Frontal cortex (tissue), 4 donors: ENCODE data around the gene ATP8A2. TPM values are rescaled to one million over a fixed set of nuclear protein-coding genes. Genes with fewer than 3 reads are reported as not detected.

ENCODE experiments used
- DNase-seq, 2 donors: peaks; one replicate each; pipeline ENCODE4 v3.0.0; 2012; ENCODE audit warnings: low spot score in 2 of 2
- FAIRE-seq: peaks from 2 replicates; lab custom pipeline; 2012; peaks lifted over from hg19 to GRCh38; lab: Jason Lieb, UNC
- total RNA-seq: library from RNA; depleted of rRNA; stranded (reverse); fragments of >200 nt; gene quantifications from one replicate; pipeline ENCODE4 v1.2.3, GENCODE V29; 2014
- donor health status: control.
- donor health status: control.
- donor health status: control.

ATP8A2 gene
- total RNA-seq, 1 donor from 2014 or later, result 63.6 TPM

DNA sequence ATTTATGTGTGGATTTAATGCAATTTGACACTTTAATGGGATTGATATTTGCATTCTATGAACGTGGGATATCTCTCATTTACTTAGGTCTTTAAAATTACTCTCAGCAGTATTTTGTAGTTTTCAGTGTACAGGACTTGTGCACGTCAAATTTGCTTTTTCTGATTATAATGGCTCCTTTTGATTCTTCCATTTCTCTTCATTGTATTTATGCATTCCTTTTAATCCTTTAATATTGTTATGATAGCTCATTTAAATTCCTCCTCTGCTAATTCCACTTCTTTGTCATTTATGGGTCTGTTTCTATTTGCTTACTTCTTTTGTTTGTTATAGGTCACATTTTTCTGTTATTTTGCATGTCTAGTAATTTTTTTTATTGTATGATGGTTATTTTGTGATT lies 226.6 kb downstream of the ATP8A2 start:
- no peak for FAIRE-seq
- no peak for DNase-seq

DNA sequence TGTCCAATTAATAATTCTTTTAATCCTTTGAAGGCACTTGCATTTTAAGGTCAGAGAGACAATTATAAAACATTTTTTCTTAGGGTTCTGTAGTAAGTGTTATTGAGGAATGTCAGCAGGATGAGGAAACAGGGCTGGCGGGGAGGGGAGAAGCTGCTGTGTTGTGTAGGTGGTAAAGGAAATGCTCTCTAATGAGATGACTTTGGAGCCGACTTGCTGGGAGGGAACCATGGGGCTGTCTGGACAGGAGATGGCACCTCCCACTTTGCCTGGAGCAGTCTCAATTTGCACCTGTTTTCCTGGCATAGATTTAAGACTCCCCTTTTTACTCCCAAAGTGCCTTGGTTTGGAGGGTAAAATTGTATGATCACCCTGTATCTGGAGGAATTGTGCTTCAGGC lies 230.4 kb downstream of the ATP8A2 start:
- FAIRE-seq (no peak), DNase-seq (no peak)

DNA sequence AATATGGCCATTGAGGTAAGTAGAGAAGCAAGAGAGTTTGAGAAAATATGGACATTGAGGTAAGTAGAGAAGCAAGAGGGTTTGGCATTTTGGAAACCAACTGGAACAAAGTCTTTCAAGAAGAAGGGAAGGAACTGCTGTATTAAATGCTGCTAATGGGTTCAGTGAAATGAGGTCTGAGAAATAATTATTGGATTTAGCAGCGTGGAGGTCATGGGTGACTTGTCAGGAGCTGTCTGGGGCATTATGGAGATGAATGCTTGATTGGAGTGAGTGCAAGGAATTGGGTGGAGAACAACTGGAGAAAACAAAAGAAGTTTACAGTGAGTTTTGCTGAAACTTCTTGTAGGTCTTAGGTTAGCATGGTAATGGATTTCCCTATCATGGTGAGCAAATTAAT lies 232.3 kb downstream of the ATP8A2 start:
- DNase-seq, result no peak
- FAIRE-seq, result no peak

DNA sequence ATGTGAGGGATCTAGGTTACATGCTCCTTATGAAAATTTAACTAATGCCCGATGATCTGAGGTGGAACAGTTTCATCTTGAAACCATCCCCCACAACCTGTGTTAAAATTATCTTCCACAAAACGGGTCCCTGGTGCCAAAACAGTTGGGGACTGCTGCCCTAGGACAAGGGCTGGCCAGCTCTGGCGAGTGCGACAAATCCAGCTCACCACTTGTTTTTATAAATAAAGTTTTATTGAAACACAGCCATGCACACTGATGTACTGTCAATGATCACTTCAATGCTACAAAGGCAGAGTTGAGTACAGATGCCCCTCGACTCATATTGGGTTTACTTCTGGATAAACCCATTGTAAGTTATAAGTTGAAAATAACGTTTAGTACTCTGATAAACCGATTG lies 235.3 kb downstream of the ATP8A2 start:
- DNase-seq, result no peak
- no peak for FAIRE-seq

DNA sequence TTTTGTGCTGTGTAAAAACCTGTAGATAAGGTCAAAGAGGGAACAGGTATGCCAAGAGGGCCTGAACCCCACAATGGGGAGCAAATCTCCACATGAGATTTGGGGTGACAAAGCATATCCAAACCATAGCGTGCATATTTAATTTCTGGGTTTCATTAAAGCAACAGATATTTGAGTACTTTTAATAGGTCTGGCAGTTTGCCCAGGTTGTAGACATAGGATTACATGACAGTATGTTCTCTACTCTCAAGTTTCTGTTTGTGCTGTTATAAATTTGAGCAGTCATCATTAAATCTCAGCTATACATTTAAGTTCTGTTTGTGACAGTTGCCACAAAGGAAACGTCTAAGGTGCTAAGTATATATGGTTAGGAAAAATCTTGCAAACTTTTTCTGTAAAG lies 236.4 kb downstream of the ATP8A2 start:
- DNase-seq, result no peak
- FAIRE-seq, result no peak

DNA sequence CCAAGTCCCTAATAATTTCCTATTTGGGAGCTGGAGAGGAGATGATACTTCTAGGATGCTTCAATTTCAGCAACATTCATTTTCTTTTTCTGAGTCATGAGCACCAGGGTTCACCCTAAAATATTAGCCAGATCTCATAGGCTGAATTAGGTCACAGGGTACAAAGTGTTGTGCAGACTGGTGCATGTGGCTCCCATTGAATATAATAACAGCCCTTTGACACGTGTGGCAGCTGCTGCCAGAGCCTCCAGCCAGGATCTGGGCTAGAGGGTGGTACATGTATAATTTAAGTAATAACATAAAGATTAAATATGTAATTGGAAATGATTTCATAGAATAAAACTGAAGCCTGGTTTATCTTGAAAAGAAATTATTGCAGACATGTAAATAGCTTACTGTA lies 244.9 kb downstream of the ATP8A2 start:
- FAIRE-seq, result no peak
- no peak for DNase-seq

DNA sequence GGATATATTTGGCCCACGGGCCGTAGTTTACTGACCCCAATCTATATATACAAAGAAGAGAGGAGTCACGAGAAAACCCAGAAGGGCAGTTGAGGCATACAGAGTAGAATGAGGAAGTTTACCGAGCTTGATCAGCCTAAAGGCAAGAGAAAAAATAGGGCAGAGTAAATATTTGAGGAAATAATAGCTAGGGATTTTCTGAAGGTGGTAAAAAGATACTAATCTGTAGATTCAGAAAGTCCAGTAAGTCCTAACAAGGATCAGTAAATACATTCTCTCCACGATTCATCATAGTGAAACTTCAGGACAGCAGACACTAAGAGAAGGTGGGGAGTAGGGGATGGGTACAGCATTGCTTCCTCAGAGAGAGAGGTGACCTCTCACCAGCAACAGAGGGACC lies 248.1 kb downstream of the ATP8A2 start:
- DNase-seq (no peak), FAIRE-seq (no peak)

DNA sequence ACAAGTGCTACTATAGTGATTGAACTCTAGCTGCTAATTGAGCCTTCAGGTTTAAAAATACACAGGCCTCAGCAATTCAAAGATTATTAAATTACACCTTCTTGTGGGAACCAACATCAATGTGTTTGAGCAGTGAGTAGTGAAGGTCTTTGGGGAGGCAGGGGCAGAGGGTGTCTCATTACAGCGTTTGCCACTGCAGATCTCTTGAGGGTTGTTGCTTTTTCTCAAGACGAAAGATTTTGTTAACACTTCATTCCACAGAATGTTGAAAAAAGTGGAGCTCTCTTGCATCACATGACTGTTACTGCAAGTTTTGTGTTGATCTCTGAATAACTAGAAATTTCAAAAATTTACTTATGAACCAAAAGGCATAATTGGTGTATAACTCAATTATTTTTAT lies 253.6 kb downstream of the ATP8A2 start:
- DNase-seq (no peak), FAIRE-seq (no peak)

DNA sequence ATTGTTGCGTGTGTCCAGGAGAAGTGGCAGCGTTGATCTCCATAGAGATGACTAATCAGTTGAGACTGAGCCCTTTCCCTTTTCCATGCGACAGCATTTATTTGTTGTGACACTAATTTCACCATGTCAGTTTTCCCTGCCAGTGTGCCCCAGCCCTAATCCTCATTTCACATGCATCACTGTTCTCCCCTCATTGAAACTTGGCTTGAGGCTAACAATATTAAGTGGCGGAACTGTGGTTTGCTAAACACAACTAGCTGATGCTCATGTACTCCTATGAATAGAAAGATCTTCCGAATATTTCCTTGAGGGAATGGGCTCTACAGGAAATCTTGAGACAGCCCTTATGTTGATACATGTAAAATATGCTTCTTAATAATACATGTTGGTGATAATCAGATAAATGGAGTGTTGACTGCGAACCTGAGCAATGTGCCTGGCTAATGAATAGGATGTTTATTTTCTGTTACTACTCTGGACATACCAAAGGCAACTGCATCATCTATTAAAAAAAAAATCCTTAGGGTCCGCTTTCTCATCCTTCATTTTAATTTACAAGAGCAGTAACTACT lies 258.6 kb downstream of the ATP8A2 start:
- no peak for FAIRE-seq
- no peak for DNase-seq

DNA sequence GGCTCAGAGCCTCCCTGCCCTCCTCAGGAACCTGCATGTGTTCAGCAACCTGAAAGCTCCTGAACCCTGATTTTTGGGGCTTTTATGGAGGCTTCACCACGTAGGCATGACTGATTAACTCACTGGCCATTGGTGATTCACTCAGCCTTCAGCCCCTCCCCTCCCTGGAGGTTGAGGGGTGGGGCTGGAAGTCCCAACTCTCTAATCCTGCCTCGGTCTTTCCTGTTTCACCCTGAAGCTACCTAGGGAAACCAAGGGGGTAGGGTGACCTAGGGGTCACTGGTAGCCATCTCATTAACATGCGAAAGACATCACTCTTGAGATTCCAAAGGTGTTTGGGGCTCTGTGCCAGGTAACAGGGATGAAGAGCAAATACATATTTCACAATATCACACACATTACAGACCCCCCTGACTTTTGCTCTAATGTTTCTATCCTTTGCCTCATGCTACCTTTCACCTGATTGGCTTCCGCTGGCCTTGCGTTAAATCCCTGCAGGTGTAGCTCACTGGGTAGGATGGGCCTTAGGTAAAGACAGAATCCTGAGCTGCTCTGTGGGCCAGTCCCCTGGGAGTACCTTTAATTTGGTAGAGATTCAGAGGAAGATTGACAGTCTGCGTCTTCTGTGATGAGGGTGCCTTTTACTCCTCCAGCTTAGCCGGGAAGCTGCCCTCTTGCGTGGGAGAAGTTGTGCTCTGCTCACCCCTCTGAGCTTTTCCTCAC lies 260.6 kb downstream of the ATP8A2 start:
- DNase-seq (no peak), FAIRE-seq (no peak)

DNA sequence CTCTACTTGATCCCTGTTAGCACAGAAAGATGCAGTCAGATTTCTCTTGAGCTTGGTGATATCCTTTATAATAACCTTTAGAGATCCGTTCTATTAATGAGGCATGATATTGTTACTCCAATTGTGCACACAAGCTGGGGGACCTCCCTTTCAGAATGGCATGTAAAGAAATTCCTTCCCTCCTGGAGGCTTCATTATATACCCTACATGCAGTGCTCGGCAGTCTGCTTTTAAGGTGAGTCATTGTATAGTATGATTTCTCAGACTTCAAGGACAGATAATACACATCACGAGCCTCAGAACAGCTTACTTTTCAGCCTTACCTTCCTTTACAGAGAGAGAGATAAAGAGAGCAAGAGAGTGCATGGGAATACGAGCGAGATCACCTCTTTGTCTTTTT lies 261.3 kb downstream of the ATP8A2 start:
- DNase-seq, result no peak
- no peak for FAIRE-seq

DNA sequence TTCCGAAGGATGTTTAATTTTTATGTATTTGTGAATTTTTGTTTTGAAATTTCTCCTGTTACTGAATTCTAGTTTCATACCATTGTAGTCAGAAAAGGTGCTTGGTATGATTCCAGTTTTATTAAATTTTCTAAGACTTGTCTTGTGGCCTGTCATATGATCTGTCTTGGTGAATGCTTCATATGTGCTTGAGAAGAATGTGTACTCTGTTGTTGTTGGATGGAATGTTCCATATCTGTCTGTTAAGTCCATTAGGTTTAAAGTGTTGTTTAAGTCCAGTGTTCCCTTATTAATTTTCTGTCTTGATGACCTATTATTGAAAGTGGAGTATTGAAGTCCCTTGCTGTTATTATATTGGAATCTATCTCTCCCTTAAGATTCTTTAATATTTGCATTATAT lies 273.9 kb downstream of the ATP8A2 start:
- FAIRE-seq (no peak), DNase-seq (no peak)

DNA sequence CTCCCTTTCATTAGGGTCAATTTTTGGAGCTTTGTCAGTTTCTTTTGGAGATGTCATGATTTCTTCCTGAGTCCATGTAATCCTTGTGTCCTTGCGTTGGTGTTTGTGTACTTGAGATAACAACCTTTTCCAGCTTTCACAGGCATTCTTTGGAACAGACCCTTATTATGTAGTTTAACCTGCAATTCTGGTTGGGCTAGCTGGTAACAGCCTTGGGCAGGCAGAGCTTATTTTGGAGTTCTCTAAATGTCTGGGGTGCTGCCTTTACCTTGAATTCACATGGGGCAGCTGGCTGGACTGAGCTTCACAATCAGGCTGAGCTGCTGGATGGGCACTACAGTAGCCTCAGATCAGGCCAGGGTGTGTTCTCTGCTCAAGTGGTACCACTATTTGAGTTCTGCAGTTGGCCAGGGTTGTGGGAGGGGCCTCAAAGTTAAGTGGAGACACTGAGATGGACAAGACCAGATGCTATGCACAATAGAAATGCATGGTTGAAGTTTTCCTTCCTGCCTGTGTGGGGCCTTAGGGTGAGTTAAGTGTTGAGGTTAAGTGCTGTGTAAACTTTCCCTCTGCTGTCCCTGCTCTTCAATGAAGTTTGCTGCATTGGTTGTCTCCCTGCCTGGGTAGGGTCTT lies 277.3 kb downstream of the ATP8A2 start:
- FAIRE-seq (no peak), DNase-seq (no peak)

DNA sequence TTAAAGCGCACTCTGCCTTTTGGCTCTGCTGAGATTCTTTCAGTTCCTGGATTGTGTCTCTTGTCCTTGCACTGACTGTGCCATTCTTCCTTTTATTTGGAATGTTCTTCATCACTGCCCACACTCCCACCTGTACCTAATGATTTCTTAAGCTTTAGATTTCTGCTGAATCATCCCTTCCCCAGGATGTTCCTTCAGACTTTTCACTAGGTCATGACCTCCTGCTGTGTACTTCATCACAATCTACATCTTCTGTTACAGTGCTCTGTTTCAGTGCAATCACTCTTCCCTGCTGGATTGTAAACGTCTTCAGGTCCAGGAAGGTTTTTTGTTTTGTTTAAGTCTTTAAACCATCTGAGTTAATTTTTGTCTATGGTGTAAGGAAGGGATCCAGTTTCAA lies 281.0 kb downstream of the ATP8A2 start:
- no peak for FAIRE-seq

DNA sequence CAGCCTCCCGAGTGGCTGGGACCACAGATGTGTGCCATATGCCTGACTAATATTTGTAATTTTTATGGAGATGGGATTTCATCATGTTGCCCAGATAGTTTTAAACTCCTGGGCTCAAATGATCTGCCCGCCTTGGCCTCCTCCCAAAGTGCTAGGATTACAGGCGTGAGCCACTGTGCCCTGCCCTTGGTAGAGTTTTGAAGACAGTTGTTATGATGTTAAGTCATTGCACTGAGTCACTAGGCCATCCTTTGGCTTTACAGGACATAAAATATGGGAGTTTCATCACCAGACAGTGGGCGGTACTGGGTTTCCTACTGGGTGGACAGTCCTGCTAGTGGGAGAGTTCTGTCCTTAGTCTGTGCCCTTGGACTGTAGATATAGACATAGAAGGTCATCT lies 282.5 kb downstream of the ATP8A2 start:
- DNase-seq (no peak), FAIRE-seq (no peak)

More for the DNA sequence above, 281.0 kb downstream of the ATP8A2 start:
- no peak for DNase-seq

DNA sequence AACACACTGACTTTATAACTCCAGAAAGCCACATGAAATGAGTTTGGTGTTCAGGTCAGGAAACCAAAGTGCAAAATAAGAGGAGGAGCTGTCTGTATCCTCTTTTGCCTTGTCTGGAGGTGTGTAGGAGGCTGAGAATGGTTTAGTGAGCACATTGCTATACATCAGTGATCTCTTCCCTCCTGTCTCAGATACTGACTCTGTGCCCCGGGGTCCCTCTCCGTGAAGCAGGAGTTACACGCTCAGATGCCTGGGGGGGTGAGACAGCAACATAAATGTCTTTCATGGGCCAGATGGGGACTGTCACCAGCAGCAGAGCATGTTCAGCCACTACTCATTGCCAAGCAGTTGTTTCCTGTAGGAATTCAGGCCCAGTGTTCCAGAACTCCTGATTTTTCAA lies 285.4 kb downstream of the ATP8A2 start:
- FAIRE-seq, result no peak
- DNase-seq, result no peak

DNA sequence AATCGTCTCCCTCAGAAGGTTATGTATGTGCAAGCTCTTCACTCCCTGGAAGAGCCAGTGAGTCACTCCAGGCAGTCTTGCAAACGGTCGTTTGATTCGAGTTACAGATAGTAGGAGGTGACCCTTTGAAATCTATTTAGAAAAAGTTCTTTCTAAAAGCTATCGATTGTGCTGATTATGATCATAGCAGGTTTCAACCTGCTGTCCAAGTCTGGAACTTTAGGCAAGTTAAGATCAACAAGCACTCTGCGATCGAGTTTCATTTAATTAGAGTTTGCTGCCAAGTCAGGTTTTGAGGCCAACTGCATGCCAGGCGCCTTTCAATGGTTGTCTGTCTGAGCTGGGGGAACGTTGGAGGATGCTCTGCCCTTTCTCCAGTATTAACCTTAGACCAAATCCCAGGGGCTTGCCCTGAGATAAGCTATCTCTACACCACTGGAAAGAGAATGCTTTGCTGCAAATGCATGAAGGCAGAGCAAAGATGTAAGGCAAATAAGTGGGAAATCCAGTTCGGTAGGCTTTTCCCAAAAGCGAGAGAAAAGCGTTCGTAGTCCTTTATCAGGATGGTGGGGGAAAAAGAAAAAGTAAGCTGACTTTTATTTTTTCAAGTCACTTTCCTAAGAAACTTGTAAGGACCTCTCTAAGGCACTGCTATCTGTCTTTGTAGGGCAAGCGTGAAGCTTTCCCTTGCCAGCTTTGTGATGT lies 287.5 kb downstream of the ATP8A2 start:
- DNase-seq, result no peak
- no peak for FAIRE-seq

DNA sequence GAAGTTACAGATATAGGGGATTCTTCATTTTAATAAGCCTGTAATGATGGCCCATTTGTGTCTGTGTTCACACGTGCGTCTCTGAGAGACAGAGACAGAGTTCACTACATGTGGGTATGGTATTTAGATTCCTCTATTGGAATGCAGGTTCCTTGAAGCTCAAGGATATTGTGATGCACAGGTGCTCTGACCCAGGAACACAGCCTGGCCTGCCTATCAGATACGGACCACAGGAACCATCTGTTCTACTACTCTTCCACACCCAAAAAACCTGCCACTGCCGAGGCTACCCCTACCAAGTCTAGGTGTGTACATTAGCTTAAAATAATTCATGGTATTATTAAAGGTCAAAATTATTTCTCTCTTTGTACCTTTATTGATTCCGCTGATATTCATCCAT lies 289.2 kb downstream of the ATP8A2 start:
- FAIRE-seq, result no peak
- DNase-seq, result no peak

DNA sequence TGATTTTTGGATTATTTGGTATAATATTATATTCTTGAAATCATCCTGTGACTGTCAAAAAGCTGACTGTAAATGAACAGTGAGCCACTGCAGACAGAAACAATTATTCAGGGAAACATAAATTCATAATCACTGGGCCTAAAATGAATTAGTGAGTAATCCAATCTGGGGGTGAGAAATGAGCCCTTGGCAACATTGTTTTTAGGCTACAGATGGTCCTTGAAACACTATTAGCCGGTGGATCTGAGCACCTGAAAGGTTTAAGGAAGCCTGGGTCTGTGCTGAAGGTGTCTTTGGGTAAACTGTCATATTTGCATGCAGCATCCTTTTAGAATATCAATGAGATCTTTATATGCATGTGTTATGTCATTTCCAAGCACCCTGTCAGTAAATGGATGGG lies 290.7 kb downstream of the ATP8A2 start:
- no peak for DNase-seq

DNA sequence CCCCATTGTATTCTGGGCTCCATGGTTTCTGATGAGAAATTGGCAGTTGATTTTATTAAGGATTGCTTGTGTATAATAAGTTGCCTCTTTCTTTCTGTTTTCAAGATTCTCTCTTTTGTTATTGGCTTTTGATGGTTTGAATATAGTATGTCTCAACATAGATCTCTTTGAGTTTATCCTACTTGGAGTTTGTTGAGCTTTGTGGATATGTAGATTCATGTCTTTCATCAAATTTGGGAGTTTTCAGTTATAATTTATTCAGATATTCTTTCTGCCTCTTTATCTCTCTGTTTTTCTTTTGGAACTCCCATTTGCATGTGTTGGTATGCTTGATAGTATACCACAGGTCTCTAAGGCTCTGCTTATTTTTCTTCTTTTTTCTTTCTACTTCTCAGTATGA lies 296.6 kb downstream of the ATP8A2 start:
- DNase-seq (no peak), FAIRE-seq (no peak)

More for the DNA sequence above, 290.7 kb downstream of the ATP8A2 start:
- no peak for FAIRE-seq

DNA sequence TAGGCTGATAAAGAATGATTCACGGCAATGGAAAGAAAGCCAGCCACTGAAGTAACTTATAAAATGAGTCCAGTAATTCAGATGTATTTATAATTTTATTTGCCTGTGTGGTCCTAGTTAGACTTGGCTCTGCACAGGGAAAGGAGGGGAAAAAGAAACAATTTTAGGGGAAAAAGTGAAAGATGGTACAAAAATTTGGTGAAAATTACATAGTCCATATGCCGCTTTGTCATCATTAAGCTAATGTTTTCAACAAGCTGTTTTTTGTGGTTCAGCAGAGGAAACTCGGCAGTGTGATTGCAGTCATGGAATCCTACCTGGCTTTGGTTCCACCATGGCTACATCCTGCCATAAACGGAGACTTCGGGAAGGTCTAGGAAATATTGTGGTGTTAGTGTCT lies 301.9 kb downstream of the ATP8A2 start:
- DNase-seq (no peak), FAIRE-seq (no peak)
